ENCODE results near the gene PJA1. TPM values are rescaled to one million over a fixed set of nuclear protein-coding genes. Genes with fewer than 3 reads are reported as not detected.

Gene PJA1
- total RNA-seq, 3 donors from 2014 or later (not counting 1 experiment from before 2014, with no cell fraction given) = 18.5 to 23.4 (median 22.0) TPM

- no peaks in the 10 kb centered on the region for H3K36me3 ChIP-seq (ENCODE audit: control insufficient read depth, insufficient read depth, low read length)
- ATAC-seq (no peak), DNase-seq (no peak)
- no peak overlapping the region for H3K27ac Mint-ChIP-seq
- no peaks in the 10 kb centered on the region for H3K4me1 Mint-ChIP-seq
- no peaks in the 10 kb centered on the region for H3K36me3 Mint-ChIP-seq
- no peak overlapping the region for H3K4me3 ChIP-seq (ENCODE audit: low read length)
- no peaks in the 10 kb centered on the region for H3K9me3 ChIP-seq (ENCODE audit: control insufficient read depth, insufficient read depth, low read length)
- no peaks in the 10 kb centered on the region for H3K9me3 Mint-ChIP-seq
- no peaks in the 10 kb centered on the region for H3K27me3 ChIP-seq (ENCODE audit: control insufficient read depth, insufficient read depth, low read length)
- no peak overlapping the region for H3K4me3 Mint-ChIP-seq
- no peaks in the 10 kb centered on the region for H3K4me1 ChIP-seq (ENCODE audit: control insufficient read depth, insufficient read depth, low read length)
- TF ChIP-seq CTCF (IDR thresholded peaks at IDR 0.05) = no peak
- H3K27me3 Mint-ChIP-seq (ENCODE audit: low read depth in 2 of 2) = peaks cover 2 to 7% of the 10 kb centered on the region in 2 donors
- intact Hi-C loops (cut with micrococcal nuclease) = no loop called here
- no peak overlapping the region for H3K27ac ChIP-seq (ENCODE audit: low read length)
- 83% methylated on average over 2 of the region's 3 CpGs for WGBS (ENCODE audit: insufficient coverage)
Observed at GRCh38 chrX:69195810-69196209, 30.6 kb upstream of the PJA1 start.

GRCh38 chrX:69195192-69195591 is 29.9 kb upstream of the PJA1 start:
- no peaks in the 10 kb centered on the region for H3K36me3 Mint-ChIP-seq
- H3K27me3 Mint-ChIP-seq (ENCODE audit: low read depth in 2 of 2) = peaks cover 2 to 13% of the 10 kb centered on the region in 2 donors
- ATAC-seq (no peak), DNase-seq (no peak)
- Histone ChIP-seq H3K27ac (ENCODE audit: low read length) (no peak overlapping the region), H3K27me3 (ENCODE audit: control insufficient read depth, insufficient read depth, low read length) (no peaks in the 10 kb centered on the region), H3K9me3 (ENCODE audit: control insufficient read depth, insufficient read depth, low read length) (no peaks in the 10 kb centered on the region), H3K36me3 (ENCODE audit: control insufficient read depth, insufficient read depth, low read length) (no peaks in the 10 kb centered on the region), H3K4me3 (ENCODE audit: low read length) (no peak overlapping the region), H3K4me1 (ENCODE audit: control insufficient read depth, insufficient read depth, low read length) (no peaks in the 10 kb centered on the region)
- no peak for TF ChIP-seq CTCF (IDR thresholded peaks at IDR 0.05)
- no peak overlapping the region for H3K27ac Mint-ChIP-seq
- H3K4me1 Mint-ChIP-seq = no peaks in the 10 kb centered on the region
- H3K4me3 Mint-ChIP-seq = no peak overlapping the region
- intact Hi-C loops (cut with micrococcal nuclease) = no loop called here
- no peaks in the 10 kb centered on the region for H3K9me3 Mint-ChIP-seq
- WGBS (ENCODE audit: insufficient coverage) = 78% methylated on average over 8 of the region's 10 CpGs

- Mint-ChIP-seq H3K27ac (no peak overlapping the region), H3K9me3 (no peaks in the 10 kb centered on the region), H3K4me1 (no peaks in the 10 kb centered on the region), H3K36me3 (no peaks in the 10 kb centered on the region), H3K4me3 (no peak overlapping the region), H3K27me3 (ENCODE audit: low read depth in 2 of 2) (peaks cover 7 to 15% of the 10 kb centered on the region in 2 donors)
- intact Hi-C loops (cut with micrococcal nuclease) = no loop called here
- H3K9me3 ChIP-seq (ENCODE audit: control insufficient read depth, insufficient read depth, low read length) = no peaks in the 10 kb centered on the region
- H3K36me3 ChIP-seq (ENCODE audit: control insufficient read depth, insufficient read depth, low read length) = no peaks in the 10 kb centered on the region
- no peak for ATAC-seq
- H3K4me3 ChIP-seq (ENCODE audit: low read length) = no peak overlapping the region
- WGBS (ENCODE audit: insufficient coverage) = 77% methylated on average over 1 of the region's 2 CpGs
- no peaks in the 10 kb centered on the region for H3K4me1 ChIP-seq (ENCODE audit: control insufficient read depth, insufficient read depth, low read length)
- H3K27me3 ChIP-seq (ENCODE audit: control insufficient read depth, insufficient read depth, low read length) = no peaks in the 10 kb centered on the region
- no peak for TF ChIP-seq CTCF (IDR thresholded peaks at IDR 0.05)
- DNase-seq = no peak
- H3K27ac ChIP-seq (ENCODE audit: low read length) = no peak overlapping the region
Observed at GRCh38 chrX:69192603-69193002, 27.4 kb upstream of the PJA1 start.

GRCh38 chrX:69189576-69190371 is 24.5 kb upstream of the PJA1 start:
- Mint-ChIP-seq H3K4me3 (no peak overlapping the region), H3K9me3 (no peaks in the 10 kb centered on the region), H3K27me3 (ENCODE audit: low read depth in 2 of 2) (peaks cover 7 to 15% of the 10 kb centered on the region in 2 donors), H3K4me1 (no peaks in the 10 kb centered on the region), H3K27ac (no peak overlapping the region), H3K36me3 (no peaks in the 10 kb centered on the region)
- Histone ChIP-seq H3K36me3 (ENCODE audit: control insufficient read depth, insufficient read depth, low read length) (no peaks in the 10 kb centered on the region), H3K9me3 (ENCODE audit: control insufficient read depth, insufficient read depth, low read length) (no peaks in the 10 kb centered on the region), H3K4me1 (ENCODE audit: control insufficient read depth, insufficient read depth, low read length) (no peaks in the 10 kb centered on the region), H3K4me3 (ENCODE audit: low read length) (no peak overlapping the region), H3K27me3 (ENCODE audit: control insufficient read depth, insufficient read depth, low read length) (no peaks in the 10 kb centered on the region), H3K27ac (ENCODE audit: low read length) (no peak overlapping the region)
- DNase-seq (no peak), ATAC-seq (no peak)
- intact Hi-C loops (cut with micrococcal nuclease) = no loop called here
- WGBS (ENCODE audit: insufficient coverage) = 78% methylated on average over 9 of the region's 9 CpGs
- TF ChIP-seq CTCF (IDR thresholded peaks at IDR 0.05) = no peak

Data from natural killer cell (primary cell).